ENCODE measurements around the gene ZNF512B.

GRCh38 chr20:63973160-63973479 lies 3.4 kb upstream of the ZNF512B start:
- no peak for TF ChIP-seq CTCF (IDR thresholded peaks at IDR 0.05)
- no peak for TF ChIP-seq POLR2AphosphoS5 (IDR thresholded peaks at IDR 0.05)
- no peak for TF ChIP-seq POLR2A (IDR thresholded peaks at IDR 0.05)
